GM12872 (cell line): Measurements from ENCODE around the gene BBS1.

Experiments
- CTCF ChIP-seq: IDR thresholded peaks from 3 replicates; pipeline ENCODE4 v1.5.1; 2011; ENCODE audit warnings: low read depth, mild to moderate bottlenecking, low read length, moderate library complexity; ENCODE audit not compliant: insufficient read depth

Gene BBS1

DNA sequence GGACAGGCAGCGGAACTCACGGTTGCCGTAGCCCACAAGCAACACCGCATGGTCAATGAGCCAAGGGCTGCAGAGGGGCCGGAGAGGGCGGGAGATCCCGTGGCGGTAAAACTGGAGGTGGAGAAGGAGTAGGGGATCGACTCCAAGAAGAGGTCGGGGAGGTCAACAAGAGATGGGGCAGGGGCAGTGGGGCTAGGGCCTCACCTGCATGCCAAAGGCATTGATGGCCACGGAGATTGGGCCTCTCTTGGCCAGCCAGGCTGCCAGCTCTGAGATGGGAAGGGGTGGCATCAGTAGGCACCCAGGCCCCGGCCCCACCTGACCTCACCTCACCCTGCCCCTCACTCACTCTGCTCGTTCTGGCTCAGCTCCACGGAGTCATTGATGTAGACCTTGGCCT is 54.1 kb downstream of the BBS1 start:
- no peak for TF ChIP-seq CTCF

GRCh38 chr11:66564984-66565383 is 54.5 kb downstream of the BBS1 start:
- TF ChIP-seq CTCF: no peak

GRCh38 chr11:66566221-66566620 is 55.8 kb downstream of the BBS1 start:
- no peak for TF ChIP-seq CTCF

DNA sequence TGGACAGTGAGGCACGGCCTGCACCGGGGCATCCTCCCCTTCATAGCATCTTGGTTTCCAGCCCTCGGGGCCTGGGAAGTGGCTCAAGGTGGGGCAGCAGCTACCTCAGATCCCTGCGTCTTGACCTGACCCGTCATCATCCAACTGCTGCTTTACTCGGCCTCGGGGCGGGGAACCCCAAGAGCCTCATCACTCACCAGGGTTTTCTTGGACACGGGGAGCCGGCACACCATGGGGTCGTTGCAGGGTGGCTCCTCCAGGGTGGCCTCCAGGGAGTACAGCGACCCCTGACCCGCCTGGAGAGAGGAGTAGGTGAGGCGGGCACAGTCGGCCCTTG is 57.3 kb downstream of the BBS1 start:
- TF ChIP-seq CTCF: no peak

- TF ChIP-seq CTCF: no peak
Measured at GRCh38 chr11:66568124-66568916, 57.9 kb downstream of the BBS1 start, which contains the start of gene CTSF. CTSF (minus strand) TSS chr11:66568606; CDS start chr11:66568486, 120 bp downstream.

- TF ChIP-seq CTCF: no peak
Measured at GRCh38 chr11:66569076-66569475, 58.6 kb downstream of the BBS1 start.

DNA sequence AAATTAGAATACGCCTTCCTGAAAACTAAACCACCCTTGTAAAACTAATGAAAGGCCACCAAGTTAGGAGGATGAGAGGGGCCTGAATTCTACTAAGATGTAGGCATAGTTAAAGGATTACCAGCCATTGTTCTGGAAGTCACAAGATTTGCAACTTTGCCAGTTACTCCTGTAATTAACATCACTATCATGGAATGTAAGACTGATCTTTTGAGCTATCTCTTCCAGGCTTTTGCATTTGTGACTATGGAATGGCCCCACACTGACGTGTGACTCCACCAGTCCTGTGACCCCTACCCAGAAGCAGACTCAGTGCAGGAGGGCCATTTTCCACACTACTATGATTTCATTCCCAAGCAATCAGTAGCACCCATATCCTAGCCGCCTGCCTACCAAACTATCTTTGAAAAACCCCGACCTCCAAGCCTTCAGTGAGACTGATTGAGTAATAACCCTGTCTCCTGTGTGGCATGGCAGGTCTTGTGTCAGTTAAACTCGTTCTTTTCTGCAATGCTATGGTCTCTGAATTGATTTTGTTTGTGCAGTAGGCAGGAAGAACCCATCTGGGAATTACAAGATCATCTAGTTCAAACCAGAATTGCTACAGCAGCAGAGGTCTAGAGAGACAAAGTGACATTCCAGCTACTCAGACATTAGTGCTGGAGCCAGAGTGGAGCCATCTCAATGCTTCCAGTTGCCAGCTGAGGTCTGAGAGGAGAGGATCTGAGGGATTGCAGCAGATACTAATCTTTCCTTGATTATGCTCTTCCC is 59.8 kb downstream of the BBS1 start:
- TF ChIP-seq CTCF: no peak
